ENCODE data around the gene OR6C65. TPM values are rescaled to one million over a fixed set of nuclear protein-coding genes. Genes with fewer than 3 reads are reported as not detected.
"Not testable (repeated sequence)": the region's sequence is repeated elsewhere in the genome, so short reads cannot be mapped to it uniquely, and the experiment has no call there.

Gene OR6C65
- not detected in 2 replicates for total RNA-seq
- not detected for polyA plus RNA-seq (2012)

GRCh38 chr12:55400229-55400628, at the start of gene OR6C65:
TSS of gene OR6C65 (plus strand) at chr12:55400529. CDS start at chr12:55400529, 0 bp downstream.
- DNase-seq (ENCODE audit: low read depth), result no peak

GRCh38 chr12:55355338-55355737, 45.0 kb upstream of the OR6C65 start:
- not testable (repeated sequence) for DNase-seq (ENCODE audit: low read depth)

- no peak for DNase-seq (ENCODE audit: low read depth)
Measured at GRCh38 chr12:55362675-55363074, 37.7 kb upstream of the OR6C65 start, which contains the start of gene OR6C75. TSS of gene OR6C75 (plus strand) at chr12:55362975. CDS start at chr12:55365111, 2,136 bp downstream.

GRCh38 chr12:55365086-55365485, 35.2 kb upstream of the OR6C65 start:
- no peak for DNase-seq (ENCODE audit: low read depth)

- DNase-seq (ENCODE audit: low read depth), result no peak
Measured at GRCh38 chr12:55372521-55372920, 27.8 kb upstream of the OR6C65 start.

GRCh38 chr12:55385891-55386290, 14.4 kb upstream of the OR6C65 start:
- DNase-seq (ENCODE audit: low read depth), result no peak

GRCh38 chr12:55392032-55392795, 8.1 kb upstream of the OR6C65 start:
- DNase-seq (ENCODE audit: low read depth), result no peak

GRCh38 chr12:55396326-55396725, 4.0 kb upstream of the OR6C65 start:
- no peak for DNase-seq (ENCODE audit: low read depth)

GRCh38 chr12:55407866-55408265, 7.5 kb downstream of the OR6C65 start:
- DNase-seq (ENCODE audit: low read depth), result no peak

GRCh38 chr12:55409133-55409532, 8.8 kb downstream of the OR6C65 start:
- DNase-seq (ENCODE audit: low read depth), result not testable (repeated sequence)

- not testable (repeated sequence) for DNase-seq (ENCODE audit: low read depth)
Measured at GRCh38 chr12:55412138-55412537, 11.8 kb downstream of the OR6C65 start.

GRCh38 chr12:55413498-55414388, 13.4 kb downstream of the OR6C65 start:
- DNase-seq (ENCODE audit: low read depth), result not testable (repeated sequence)

- not testable (repeated sequence) for DNase-seq (ENCODE audit: low read depth)
Measured at GRCh38 chr12:55414396-55414823, 14.1 kb downstream of the OR6C65 start.

GRCh38 chr12:55414889-55415288, 14.6 kb downstream of the OR6C65 start:
- not testable (repeated sequence) for DNase-seq (ENCODE audit: low read depth)

- no peak for DNase-seq (ENCODE audit: low read depth)
Measured at GRCh38 chr12:55416961-55417360, 16.6 kb downstream of the OR6C65 start.

GRCh38 chr12:55420307-55420962, 20.1 kb downstream of the OR6C65 start:
- no peak for DNase-seq (ENCODE audit: low read depth)

GRCh38 chr12:55425954-55426353, 25.6 kb downstream of the OR6C65 start, which contains the start of gene OR6C76:
TSS of gene OR6C76 (plus strand) at chr12:55426254. CDS start at chr12:55426254, 0 bp downstream.
- no peak for DNase-seq (ENCODE audit: low read depth)

GRCh38 chr12:55428331-55429243, 28.3 kb downstream of the OR6C65 start:
- no peak for DNase-seq (ENCODE audit: low read depth)

GRCh38 chr12:55441233-55441632, 40.9 kb downstream of the OR6C65 start:
- not testable (repeated sequence) for DNase-seq (ENCODE audit: low read depth)

GRCh38 chr12:55443776-55444175, 43.4 kb downstream of the OR6C65 start, which contains the start of gene OR6C2:
TSS of gene OR6C2 (plus strand) at chr12:55444076. CDS start at chr12:55452214, 8,138 bp downstream.
- DNase-seq (ENCODE audit: low read depth), result no peak

Data from myocyte (in vitro differentiated cells).